Measurements from ENCODE around the gene ZFR.
"Not testable (repeated sequence)": the region's sequence is repeated elsewhere in the genome, so short reads cannot be mapped to it uniquely, and the experiment has no call there.

ZFR gene

DNA sequence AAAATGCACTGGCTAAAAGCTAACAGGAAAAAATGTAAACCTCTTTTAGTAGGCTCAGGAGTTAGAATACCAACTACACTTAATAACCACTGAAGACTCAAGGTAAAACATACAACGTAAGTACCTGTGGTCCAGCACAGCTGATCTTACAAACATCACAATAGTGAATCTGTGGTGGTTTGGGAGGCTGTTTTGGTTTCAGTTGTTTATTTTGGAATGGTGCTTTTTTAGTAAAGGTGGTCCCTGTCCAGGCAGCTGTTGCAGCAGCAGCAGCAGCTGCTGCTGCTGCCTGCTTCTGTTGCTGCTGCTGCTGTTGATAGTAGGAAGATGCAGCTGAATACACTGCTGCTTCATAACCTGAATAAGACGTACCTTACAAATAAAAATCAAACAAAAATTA lies 37.9 kb downstream of the ZFR start:
- DNase-seq (ENCODE audit: low read depth in 2 of 2), result no peak

DNA sequence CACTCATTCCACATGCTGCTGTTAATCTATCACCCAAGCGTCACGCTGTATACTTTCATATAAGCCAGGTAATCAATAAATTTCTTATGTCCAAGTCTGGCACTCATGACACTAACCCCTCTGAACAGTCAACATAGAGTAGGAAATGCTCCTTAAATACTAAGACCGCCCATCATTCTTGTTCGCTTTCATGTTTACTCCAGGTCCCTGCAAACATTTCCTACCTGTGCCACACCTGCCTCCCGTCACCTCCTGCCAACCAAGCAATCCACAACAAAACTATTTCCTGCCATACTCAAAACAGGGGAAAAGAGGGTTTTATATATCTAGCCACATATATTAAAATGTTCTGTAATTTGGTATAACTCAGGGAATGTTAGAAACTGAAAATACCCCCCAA lies 39.0 kb downstream of the ZFR start:
- DNase-seq (ENCODE audit: low read depth in 2 of 2), result no peak

DNA sequence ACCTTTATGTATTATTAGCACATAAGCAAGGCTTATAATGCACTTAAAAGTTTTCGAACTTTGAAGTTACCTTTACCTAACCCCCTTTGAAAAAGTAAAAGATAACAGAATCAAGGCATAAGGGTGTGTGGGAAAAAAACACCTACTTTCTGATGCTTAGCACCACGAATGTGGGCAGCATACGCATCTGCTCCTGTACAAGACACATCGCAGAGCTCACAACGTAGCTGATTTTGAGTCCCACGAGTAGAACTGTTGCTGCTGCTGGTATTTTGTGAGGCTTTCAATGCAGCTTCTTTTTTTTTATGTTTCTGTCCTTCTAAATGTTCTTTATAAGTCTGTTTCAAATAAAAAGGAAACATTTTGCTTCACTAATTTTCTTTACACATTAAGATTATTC lies 40.8 kb downstream of the ZFR start:
- DNase-seq (ENCODE audit: low read depth in 2 of 2), result no peak

DNA sequence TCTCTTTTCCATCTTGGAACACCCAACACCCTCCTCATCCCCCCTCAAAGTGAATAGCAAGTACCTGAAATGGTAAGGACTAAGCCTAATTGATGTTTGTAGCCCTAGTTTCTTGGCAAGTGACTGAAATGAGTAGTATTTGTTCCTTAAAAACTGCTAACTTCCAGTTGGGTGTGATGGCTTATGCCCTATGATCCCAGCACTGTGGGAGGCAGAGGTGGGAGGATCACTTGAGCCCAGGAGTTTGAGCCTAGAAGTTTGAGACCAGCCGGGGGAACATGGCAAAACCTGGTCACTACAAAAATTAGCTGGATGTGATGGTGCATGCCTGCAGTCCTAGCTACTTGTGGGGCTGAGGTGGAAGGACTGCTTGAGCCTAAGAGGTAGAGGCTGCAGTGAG lies 44.1 kb downstream of the ZFR start:
- no peak for DNase-seq (ENCODE audit: low read depth in 2 of 2)

DNA sequence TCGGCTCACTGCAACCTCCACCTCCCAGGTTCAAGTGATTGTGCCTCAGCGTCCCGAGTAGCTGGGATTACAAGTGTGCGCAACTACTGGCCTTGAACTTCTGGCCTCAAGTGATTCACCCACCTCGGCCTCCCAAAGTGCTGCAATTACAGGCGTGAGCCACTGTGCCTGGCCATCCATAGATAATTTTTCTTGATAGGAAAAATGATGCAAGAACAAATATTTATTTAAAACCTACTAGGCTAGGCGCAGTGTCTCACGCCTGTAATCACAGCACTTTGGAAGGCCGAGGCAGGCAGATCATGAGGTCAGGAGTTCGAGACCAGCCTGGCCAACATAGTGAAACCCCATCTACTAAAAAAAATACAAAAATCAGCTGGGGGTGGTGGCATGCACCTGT lies 45.8 kb downstream of the ZFR start:
- not testable (repeated sequence) for DNase-seq (ENCODE audit: low read depth in 2 of 2)

DNA sequence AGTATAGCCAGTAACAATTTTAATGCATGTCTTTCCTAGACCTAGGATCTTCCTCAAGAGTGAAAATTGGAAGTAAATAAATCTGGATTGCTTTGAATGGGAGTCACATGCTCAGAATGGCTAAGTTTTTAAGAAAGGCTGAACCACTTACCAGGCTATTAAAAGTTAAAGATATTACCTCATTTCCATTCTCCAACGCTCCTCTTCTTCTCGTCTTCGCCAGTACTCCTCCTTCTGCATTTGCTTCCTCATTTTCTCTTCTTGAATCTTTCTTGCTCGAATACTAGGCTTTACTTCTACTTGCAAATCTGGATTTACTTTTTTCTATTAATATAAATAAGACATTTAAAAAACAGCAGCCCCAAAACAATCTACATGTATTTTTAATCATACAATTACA lies 49.6 kb downstream of the ZFR start:
- DNase-seq (ENCODE audit: low read depth in 2 of 2), result no peak

DNA sequence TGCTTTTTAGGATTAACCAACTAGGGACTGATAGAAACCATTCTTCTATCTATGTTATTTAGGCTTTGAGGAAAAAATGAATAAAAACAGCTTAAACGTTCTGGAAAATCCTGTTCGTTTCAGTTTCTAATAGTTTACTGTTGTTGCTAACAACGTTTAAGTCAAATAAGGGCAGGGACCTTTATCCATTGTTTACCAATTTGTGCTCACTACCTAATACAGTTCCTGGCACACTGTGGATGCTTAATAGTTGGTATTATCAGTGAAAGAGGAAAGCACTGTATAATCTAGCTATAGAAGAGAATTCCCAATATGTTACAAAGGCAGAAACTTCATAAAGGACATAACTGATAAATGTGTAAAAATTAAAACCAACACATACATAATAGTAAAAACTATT lies 52.5 kb downstream of the ZFR start:
- DNase-seq (ENCODE audit: low read depth in 2 of 2), result no peak

DNA sequence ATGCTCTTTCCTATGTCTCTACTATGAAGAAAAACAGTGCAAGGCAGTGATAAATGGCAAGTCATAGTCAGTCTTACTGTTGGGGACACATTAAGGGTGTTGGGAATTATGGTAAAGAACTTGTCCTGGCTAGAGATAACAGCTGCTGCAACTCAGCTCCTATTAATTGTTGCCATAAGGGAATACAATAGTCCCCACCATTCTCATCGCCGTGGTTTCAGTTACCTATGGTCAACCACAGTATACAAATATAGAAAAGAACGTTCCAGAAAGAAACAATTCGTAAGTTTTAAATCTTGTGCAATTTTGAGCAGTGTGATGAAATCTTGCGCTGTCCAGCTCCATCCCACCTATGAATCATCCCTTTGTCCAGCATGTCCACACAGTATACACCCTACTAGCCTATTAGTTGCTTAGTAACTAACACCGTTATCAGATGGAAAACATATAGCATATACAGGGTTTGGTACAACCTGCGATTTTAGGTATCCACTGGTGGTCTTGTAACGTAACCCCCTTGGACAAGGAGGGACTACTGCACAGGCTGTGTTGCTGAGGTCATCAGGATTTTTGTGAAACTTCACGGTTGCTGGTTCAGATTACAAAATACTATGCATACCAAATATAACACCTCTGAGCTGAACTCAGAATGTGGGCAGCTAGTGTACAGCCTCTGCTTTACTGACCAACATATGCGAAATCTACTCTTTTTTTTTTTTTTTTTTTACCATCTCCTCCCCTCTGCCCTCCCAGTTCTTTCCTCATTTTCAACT lies 53.5 kb downstream of the ZFR start:
- DNase-seq (ENCODE audit: low read depth in 2 of 2), result no peak

DNA sequence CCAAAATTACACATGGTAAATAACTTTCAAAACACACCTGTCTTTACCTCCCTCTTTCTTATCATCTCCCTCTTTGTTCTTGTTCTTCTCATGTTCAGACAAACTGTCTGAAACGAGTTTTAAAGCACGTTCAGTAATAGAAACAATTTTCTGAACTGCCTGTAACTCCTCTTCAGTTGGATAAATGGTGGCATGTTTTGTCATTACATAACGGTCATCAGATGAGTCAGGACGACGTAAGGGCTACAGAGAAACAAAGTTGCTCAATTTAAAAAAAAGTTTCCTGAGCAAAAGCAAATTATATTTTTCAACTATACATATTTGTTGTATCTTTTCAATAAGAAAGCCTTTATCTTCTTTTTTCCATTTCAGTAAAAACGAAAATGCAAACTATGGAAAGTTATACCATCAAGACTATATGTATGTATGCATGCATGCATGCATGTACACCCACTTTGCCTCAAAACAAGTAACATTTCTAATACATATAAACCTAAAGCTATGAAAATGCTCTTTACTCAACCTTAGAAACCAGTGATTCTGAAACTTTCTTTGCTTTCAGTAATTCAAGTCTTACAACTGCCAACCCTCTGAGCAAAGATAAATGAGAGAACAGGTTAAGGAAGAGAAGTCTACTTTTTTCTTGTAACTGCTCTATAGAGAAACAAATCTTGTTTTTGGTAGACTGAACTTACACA lies 56.0 kb downstream of the ZFR start:
- DNase-seq (ENCODE audit: low read depth in 2 of 2), result no peak

DNA sequence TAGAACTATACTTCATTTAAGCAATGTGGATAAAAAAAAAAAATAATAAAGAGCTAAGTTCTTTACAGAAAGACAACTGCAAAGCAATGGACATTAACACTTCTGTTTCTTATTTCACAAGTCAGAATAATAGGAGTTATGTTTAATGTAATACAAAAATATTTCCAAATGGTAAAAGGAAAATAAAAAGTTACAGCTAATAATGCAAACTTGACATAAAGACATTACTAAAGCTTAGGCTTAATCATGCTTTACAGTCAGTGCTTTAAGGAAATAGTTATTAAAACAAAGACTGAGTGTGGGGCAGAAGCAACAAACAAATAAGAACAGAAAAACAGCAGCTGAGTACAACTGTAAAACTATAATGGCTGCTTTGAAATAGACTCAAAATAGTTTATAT lies 56.7 kb downstream of the ZFR start:
- DNase-seq (ENCODE audit: low read depth in 2 of 2), result no peak

DNA sequence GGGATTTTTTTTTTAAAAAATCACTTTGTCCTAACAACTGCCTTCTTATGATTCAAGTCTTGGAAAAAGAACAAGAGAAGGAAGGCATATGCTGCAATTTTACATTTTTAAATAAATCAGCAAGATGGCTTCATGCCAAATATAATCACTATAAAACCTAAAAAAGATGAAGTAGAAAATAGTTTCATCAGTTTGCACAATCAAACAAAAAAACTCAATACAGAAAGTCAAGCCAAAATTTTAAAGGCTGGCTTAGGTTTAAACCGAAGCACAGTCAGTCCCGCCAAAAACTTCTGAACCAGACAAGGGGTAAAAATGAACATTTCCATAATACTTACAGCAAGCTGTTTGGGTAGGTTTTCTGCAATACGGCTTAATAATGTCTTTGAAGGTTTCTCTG lies 57.3 kb downstream of the ZFR start:
- DNase-seq (ENCODE audit: low read depth in 2 of 2), result no peak

DNA sequence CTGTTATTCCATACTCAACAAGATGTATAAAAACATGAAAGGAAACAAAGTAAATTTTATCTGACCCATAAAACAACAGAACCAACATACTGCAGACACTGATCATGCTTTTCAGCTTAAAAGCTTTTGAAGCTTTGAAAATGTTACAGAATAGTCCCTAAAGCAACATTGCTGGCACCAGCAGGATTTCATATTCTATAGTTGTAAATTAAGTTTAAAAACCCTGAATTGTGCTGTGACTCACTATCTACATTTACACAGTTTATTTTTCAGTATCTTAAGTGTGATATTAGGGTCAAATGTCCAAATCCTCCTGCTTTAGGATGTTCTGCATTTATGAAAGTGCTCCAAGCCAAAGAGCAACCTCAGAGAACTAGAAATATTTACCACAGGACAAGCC lies 59.9 kb downstream of the ZFR start:
- DNase-seq (ENCODE audit: low read depth in 2 of 2), result no peak

DNA sequence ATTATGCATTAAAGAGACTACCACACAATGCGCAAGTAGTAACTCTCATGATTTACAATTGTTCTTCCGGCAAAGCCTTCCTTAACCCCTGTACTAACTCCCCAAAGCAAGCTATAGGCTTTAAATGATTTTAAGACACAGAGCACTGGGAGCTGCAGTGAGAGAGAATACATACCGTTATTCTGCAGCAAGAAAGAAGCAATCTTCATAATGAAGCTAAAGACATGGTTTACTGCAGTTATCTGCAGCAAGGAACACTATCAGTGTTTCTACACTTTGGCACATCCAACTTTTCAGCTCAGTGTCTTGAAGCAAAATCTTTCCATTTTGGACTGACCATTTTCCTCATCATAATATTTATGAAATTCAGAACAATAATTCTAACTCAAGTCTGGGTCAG lies 61.0 kb downstream of the ZFR start:
- DNase-seq (ENCODE audit: low read depth in 2 of 2), result no peak

DNA sequence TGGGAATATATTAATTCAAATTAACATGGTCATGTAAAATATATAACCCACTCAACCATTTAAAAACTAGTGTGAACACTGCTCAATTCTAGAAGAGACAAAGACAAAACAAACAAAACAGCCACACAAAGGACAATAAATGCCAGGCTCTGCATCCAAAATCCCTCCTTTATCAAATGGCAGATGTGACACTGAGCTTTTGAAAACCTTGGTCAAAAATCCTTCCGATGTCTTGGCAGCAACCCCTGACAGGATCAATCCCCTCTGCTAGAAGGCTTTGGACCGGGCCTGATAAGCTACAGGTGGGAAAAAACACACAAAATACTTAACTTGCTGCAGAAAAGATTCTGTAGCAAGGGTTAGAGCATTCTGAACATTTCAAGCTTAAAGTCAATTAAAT lies 61.5 kb downstream of the ZFR start:
- no peak for DNase-seq (ENCODE audit: low read depth in 2 of 2)

DNA sequence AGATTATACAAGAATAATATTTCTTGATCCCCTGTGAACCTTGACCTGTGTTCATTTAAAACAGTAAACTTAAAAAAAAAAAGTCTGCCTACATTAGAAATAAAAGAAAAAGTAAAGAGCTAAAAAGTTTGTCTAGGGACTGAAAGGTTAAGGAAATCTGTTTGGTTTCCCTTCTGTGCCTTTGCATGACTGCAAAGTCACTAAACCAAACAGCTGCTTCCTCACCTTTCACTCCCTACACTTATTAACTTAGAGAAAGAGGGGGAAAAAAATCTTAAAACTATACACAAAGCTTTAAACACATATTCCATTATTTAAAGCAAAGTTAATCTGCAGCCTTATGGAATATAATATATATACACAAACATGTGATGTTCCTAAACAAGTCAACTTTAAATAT lies 65.1 kb downstream of the ZFR start:
- DNase-seq (ENCODE audit: low read depth in 2 of 2), result no peak

DNA sequence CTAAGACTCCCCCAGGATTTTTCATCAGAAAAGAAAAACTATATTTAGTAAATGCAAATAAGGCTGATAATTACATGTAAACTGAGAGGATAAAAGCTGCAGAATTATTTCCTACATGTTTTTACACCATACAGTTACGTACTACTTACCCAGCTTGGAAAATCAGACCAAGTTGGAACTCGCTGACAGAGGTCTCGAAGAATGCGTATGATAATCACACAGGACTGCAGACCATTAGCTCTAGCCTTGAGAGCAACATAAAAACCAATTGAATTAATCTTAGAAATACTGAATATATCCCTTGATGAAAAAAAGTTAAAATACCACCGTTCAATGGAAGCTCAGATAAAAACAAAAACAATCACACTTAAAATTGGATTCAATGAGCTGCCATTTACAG lies 65.6 kb downstream of the ZFR start:
- DNase-seq (ENCODE audit: low read depth in 2 of 2), result no peak

DNA sequence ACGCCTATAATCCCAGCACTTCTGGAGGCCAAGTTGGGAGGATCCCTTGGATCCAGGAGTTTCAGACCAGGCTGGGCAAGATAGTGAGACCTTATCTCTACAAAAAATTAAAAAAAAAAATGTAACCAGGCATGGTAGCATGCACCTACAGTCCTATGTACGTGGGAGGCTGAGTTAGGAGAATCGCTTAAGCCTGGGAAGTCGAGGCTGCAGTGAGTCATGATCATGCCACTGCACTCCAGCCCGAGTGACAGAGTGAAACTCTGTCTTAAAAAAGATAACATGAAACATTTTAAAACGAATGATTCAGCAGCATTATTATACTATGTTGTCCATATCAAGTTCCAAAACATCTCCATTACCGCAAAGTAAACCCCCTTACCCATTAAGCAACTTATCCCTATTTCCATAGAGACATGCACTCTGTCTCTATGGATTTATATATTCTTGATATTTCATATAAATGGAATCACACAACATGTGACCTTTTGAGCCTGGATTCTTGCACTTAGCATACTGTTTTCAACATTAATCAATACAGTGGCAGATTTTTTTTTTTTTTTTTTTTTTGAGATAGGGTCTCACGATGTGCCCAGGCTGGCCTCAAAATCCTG lies 74.9 kb downstream of the ZFR start:
- DNase-seq (ENCODE audit: low read depth in 2 of 2), result no peak

DNA sequence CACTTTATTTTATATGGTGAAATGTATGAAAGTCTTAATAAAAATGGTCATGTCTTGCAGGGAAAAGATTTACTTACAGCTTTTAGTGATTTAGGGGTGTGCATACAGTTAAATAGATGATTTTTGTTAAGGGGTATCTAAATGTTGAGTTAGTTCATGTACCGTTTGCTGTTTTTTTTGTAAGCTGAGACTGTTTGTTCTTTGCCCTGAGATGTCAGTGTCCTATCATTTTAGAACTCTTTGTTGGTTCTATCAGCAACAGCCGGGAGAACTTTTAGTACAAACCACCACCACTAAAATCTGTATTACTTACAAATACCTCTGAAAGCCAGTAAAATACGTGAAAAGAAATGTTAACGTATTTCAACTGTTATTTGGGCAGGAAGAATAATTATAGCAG lies 75.5 kb downstream of the ZFR start:
- DNase-seq (ENCODE audit: low read depth in 2 of 2), result no peak

DNA sequence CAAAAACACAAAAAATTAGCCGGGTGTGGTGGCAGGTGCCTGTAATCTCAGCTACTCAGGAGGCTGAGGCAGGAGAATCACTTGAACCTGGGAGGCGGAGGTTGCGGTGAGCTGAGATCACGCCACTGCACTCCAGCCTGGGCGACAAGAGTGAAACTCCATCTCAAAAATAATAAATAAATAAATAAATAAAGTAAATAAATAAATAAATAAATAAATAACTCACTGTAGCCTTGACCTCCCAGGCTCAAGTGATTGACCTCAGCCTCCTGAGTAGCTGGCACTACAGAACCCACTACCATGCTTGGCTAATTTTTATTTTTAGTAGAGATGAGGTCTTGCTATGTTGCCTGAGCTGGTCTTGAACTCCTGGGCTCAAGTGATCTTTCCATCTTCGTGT lies 77.3 kb downstream of the ZFR start:
- not testable (repeated sequence) for DNase-seq (ENCODE audit: low read depth in 2 of 2)

DNA sequence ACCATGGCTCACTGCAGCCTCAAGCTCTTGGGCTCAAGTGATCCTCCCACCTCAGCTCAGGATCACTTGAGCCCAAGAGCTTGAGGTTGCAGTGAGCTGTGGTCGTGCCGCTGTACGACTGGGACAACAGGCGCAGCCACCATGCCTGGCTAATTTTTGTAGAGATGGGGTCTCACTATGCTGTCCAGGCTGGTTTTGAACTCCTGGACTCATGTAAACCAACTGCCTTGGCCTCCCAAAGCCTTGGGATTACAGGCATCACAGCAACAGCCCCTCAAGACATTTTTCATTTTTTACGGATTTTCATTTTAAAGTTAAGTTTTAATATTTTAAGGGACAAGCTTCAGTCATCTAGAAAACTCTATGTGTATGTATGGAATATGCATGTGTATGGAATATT lies 78.9 kb downstream of the ZFR start:
- DNase-seq (ENCODE audit: low read depth in 2 of 2), result no peak

DNA sequence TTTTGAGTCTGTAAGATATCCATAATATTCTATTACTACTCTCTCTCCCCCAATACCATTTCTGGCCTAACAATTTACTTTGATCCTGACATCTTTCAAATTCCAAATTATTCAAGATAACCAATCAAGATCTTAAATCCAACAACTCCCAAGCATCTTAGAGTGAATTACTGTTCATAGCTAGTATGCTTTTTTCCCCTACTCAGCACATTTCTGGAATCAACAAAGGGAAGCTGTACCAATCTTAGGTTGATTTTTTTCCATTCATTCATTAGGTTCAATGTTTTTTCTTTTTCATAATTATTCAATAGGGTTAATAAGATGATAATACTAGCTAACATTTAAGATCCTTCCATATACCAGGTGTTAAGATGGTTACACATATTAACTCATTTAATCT lies 81.5 kb downstream of the ZFR start:
- no peak for DNase-seq (ENCODE audit: low read depth in 2 of 2)

DNA sequence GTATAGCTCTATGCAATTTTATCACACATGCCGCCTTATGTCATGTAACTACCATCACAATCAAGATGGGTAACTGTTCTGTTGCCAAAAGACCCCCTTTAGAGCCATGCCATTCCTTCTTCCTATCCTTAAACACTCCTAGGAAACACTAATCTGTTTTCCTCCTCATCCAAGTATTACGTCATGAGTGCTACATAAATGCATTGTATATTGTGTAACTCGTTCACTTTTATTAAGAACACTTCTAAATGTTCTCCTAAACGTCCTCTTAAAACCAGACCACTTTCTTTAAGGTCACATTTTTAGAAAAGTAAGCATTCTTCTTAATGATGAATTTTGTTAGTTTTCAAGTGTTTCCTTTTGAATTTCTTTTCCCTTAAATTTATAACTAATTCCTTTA lies 82.0 kb downstream of the ZFR start:
- DNase-seq (ENCODE audit: low read depth in 2 of 2), result no peak

DNA sequence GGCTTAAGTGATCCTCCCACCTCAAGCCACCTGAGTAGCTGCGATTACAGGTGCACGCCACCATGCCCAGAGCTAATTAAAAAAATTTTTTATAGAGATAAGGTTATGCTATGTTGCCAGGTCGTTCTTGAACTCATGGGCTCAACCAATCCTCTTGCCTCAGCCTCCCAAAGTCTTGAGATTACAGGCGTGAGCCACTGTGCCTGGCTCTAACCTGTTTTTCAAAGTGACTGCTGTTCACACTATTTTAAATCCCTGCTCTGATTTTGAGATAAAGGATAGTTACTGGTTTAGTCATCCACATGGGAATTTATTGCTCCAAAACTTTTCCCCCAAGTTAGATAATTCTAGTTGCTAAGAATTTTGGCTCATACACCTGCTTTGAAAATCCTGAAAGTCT lies 83.6 kb downstream of the ZFR start:
- DNase-seq (ENCODE audit: low read depth in 2 of 2), result no peak

Measured in stimulated activated CD8-positive, alpha-beta memory T cell treated with anti-CD3 and anti-CD28 coated beads, Interleukin-2, amount 100 ng/mL, for 48 hours (primary cell).